HG03575 (cell line): ENCODE data around the gene BABAM1.

ENCODE experiments used
- ATAC-seq: cut with Tn5 transposase; IDR thresholded peaks from one replicate; pipeline ENCODE4 v1.9.1; 2021; ENCODE audit not compliant: unreplicated experiment, insufficient number of reproducible peaks, low FRiP score; ENCODE audit errors: extremely low read depth

Gene BABAM1

GRCh38 chr19:17312189-17313113 is 45.2 kb downstream of the BABAM1 start:
- no peak for ATAC-seq

GRCh38 chr19:17314007-17314593 is 46.9 kb downstream of the BABAM1 start:
- no peak for ATAC-seq

GRCh38 chr19:17318966-17319365 is 51.7 kb downstream of the BABAM1 start:
- ATAC-seq: no peak

GRCh38 chr19:17319473-17320238 is 52.4 kb downstream of the BABAM1 start:
- ATAC-seq: no peak

- no peak for ATAC-seq
Observed at GRCh38 chr19:17320435-17320834, 53.2 kb downstream of the BABAM1 start.

- ATAC-seq: no peak
Observed at GRCh38 chr19:17321655-17322489, 54.6 kb downstream of the BABAM1 start.

GRCh38 chr19:17322854-17323253 is 55.6 kb downstream of the BABAM1 start:
- ATAC-seq: no peak

GRCh38 chr19:17323300-17323963 is 56.2 kb downstream of the BABAM1 start:
- no peak for ATAC-seq

GRCh38 chr19:17323964-17324332 is 56.7 kb downstream of the BABAM1 start:
- no peak for ATAC-seq

GRCh38 chr19:17324357-17325114 is 57.3 kb downstream of the BABAM1 start:
- ATAC-seq: no peak

GRCh38 chr19:17325133-17325532 is 57.9 kb downstream of the BABAM1 start:
- no peak for ATAC-seq

- no peak for ATAC-seq
Observed at GRCh38 chr19:17325881-17326594, 58.8 kb downstream of the BABAM1 start.

GRCh38 chr19:17326595-17326966 is 59.3 kb downstream of the BABAM1 start:
- no peak for ATAC-seq

- ATAC-seq: no peak
Observed at GRCh38 chr19:17327068-17327653, 59.9 kb downstream of the BABAM1 start.

GRCh38 chr19:17327654-17328516 is 60.6 kb downstream of the BABAM1 start:
- no peak for ATAC-seq
